SH-SY5Y (cell line): ENCODE measurements around the gene NKD2.

Source experiments
- GATA2 ChIP-seq: IDR thresholded peaks from 2 replicates; pipeline ENCODE4 v1.6.1; 2011; ENCODE audit warnings: mild to moderate bottlenecking, low read depth, low read length
- GATA3 ChIP-seq: IDR thresholded peaks from 2 replicates; pipeline ENCODE4 v1.6.1; 2011; ENCODE audit warnings: low read depth, mild to moderate bottlenecking, low read length, moderate library complexity

NKD2 gene

GRCh38 chr5:1042626-1043025, 34.0 kb downstream of the NKD2 start:
- no peak for TF ChIP-seq GATA2
- TF ChIP-seq GATA3 = no peak

GRCh38 chr5:1043327-1043726, 34.7 kb downstream of the NKD2 start:
- TF ChIP-seq GATA3 (no peak), GATA2 (no peak)

GRCh38 chr5:1044117-1044516, 35.5 kb downstream of the NKD2 start:
- TF ChIP-seq GATA2 (no peak), GATA3 (no peak)

- TF ChIP-seq GATA3 (no peak), GATA2 (no peak)
Observed at GRCh38 chr5:1045960-1046560, 37.5 kb downstream of the NKD2 start.

- TF ChIP-seq GATA2 = no peak
- TF ChIP-seq GATA3 = no peak
Observed at GRCh38 chr5:1047332-1047965, 38.8 kb downstream of the NKD2 start.

- TF ChIP-seq GATA2 (no peak), GATA3 (no peak)
Observed at GRCh38 chr5:1048162-1048721, 39.6 kb downstream of the NKD2 start.

- TF ChIP-seq GATA2 (no peak), GATA3 (no peak)
Observed at GRCh38 chr5:1048861-1049838, 40.5 kb downstream of the NKD2 start.

- no peak for TF ChIP-seq GATA3
- no peak for TF ChIP-seq GATA2
Observed at GRCh38 chr5:1050423-1051365, 42.1 kb downstream of the NKD2 start.

- TF ChIP-seq GATA3 = no peak
Observed at GRCh38 chr5:1051366-1051720, 42.7 kb downstream of the NKD2 start.

- TF ChIP-seq GATA2 = no peak
- TF ChIP-seq GATA3 = no peak
Observed at GRCh38 chr5:1052076-1052475, 43.5 kb downstream of the NKD2 start.

GRCh38 chr5:1052641-1053390, 44.2 kb downstream of the NKD2 start:
- no peak for TF ChIP-seq GATA3
- TF ChIP-seq GATA2 = no peak

- no peak for TF ChIP-seq GATA3
- no peak for TF ChIP-seq GATA2
Observed at GRCh38 chr5:1053391-1054017, 44.9 kb downstream of the NKD2 start.
